Bronchial epithelial cell (primary cell): Measurements from ENCODE around the gene LDB3. TPM values are rescaled to one million over a fixed set of nuclear protein-coding genes. Genes with fewer than 3 reads are reported as not detected.

Experiments
- DNase-seq: peaks from one replicate; pipeline ENCODE4 v3.0.0-alpha.2; 2010; ENCODE audit warnings: low read depth
- FAIRE-seq: peaks from 2 replicates; lab custom pipeline; 2011; peaks lifted over from hg19 to GRCh38; lab: Jason Lieb, UNC
- H3K27me3 ChIP-seq: 2 replicates; pipeline ENCODE4 v1.5.1; 2011; ENCODE audit warnings: low read length; ENCODE audit not compliant: control insufficient read depth, insufficient read depth
- H3K36me3 ChIP-seq: 2 replicates; pipeline ENCODE4 v1.5.1; 2011; ENCODE audit warnings: low read length; ENCODE audit not compliant: control insufficient read depth, insufficient read depth
- H3K4me3 ChIP-seq: 2 replicates; pipeline ENCODE4 v1.5.1; 2011; ENCODE audit warnings: mild to moderate bottlenecking, low read depth, low read length, control low read depth
- CTCF ChIP-seq: IDR thresholded peaks from 2 replicates; pipeline ENCODE4 v1.5.1; 2011; ENCODE audit warnings: mild to moderate bottlenecking, moderate library complexity, low read length, control low read depth, inconsistent platforms; ENCODE audit not compliant: insufficient read depth, severe bottlenecking
- total RNA-seq: library from RNA; depleted of rRNA; stranded (reverse); fragments of >200 nt; gene quantifications from 2 replicates; pipeline ENCODE4 v1.2.1, GENCODE V29; 2014

The LDB3 gene
- total RNA-seq, 1 donor from 2014 or later = not detected

GRCh38 chr10:86681047-86681446, 12.7 kb downstream of the LDB3 start:
- no peaks in the 10 kb centered on the region for H3K36me3 ChIP-seq
- no peak for FAIRE-seq
- no peak overlapping the region for H3K4me3 ChIP-seq
- H3K27me3 ChIP-seq = peaks cover 1% of the 10 kb centered on the region
- no peak for TF ChIP-seq CTCF
- DNase-seq = no peak

- DNase-seq (no peak), FAIRE-seq (no peak)
- peaks cover 1% of the 10 kb centered on the region for H3K27me3 ChIP-seq
- H3K4me3 ChIP-seq = no peak overlapping the region
- no peak for TF ChIP-seq CTCF
- H3K36me3 ChIP-seq = no peaks in the 10 kb centered on the region
These were observed 13.5 kb downstream of the LDB3 start for GRCh38 chr10:86681722-86682386.

DNA sequence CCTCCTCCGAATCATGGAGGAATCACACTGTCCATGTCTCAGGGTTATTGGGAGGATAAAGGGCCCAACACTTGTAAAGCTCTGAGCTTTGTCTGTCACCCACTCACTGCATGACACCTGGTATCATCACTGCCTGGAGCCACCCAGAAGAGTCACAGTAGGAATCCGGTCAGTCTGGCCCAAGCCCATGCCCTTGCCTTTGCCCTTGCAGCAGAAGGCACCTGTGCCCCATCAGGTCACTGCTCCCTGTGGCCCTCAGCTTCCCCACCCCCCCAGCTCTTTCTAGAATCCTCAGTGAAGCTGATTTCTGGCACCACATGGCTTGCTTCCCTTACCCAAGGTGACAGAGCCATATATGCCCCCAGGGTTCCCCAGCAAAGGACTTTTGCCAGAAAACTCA, 14.4 kb downstream of the LDB3 start:
- Histone ChIP-seq H3K4me3 (no peak overlapping the region), H3K27me3 (peaks cover 1% of the 10 kb centered on the region), H3K36me3 (no peaks in the 10 kb centered on the region)
- DNase-seq (no peak), FAIRE-seq (no peak)
- no peak for TF ChIP-seq CTCF

DNA sequence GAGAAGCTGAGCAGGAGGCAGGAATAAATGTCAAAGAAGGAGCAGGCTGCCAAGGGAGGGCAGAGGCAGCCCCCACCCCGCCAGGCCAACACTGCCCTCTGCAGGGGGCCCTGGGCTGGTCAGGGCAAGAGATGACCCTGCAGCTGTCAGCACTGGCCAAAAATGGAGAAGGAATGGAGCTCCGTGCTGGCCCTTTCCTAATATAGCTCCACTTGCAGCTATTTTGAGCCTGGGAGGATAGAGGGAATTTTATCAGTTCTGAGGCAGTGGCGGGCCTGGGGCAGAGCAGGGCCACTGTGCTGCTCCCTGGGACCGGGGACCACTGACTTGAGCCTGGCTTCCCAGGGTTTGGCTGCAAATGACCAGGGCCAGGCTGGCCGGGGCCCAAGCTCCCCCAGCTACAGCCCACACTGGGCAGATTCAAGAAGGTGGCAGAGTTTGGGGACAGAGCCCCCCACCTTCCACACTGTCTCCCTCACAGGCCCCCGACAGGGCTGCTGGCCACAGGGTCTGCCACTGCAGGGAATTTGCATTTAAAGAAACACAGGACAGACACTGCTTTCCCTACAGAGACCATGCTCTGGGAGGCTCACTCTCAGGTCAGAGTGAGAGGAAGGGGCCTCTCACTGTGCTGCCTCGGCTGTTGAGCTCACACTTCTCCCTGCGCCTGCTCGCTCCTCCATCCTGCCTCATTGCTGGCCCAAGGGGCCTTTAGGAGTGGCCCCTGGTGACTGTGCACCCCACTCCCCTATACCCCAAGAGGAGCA, 16.2 kb downstream of the LDB3 start:
- Histone ChIP-seq H3K4me3 (no peak overlapping the region), H3K27me3 (peaks cover 1% of the 10 kb centered on the region), H3K36me3 (no peaks in the 10 kb centered on the region)
- DNase-seq (no peak), FAIRE-seq (no peak)
- TF ChIP-seq CTCF = no peak

DNA sequence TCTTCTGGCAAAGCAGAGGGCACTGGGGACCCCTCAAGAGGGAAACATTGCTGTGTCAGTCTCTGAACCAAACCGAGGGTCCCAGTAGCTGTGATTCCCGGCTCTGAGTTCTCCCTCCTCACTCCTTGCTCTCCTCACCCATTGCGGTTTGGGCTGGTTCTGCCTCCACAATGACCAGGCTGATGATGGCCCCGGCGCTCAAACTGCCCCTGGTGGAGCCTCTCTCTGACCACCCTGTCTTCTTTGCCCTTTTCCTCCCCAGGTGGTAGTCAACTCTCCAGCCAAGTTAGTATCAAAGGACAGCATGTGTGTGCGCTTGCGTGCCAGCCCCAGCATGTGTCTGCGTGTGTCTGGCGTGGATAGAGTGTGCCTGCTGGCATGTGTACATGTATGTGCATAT, 17.1 kb downstream of the LDB3 start:
- H3K27me3 ChIP-seq = peaks cover 3% of the 10 kb centered on the region
- no peak for FAIRE-seq
- H3K36me3 ChIP-seq = no peaks in the 10 kb centered on the region
- no peak for DNase-seq
- no peak overlapping the region for H3K4me3 ChIP-seq
- no peak for TF ChIP-seq CTCF
